Smooth muscle cell (in vitro differentiated cells): ENCODE data around the gene GPC3. TPM values are rescaled to one million over a fixed set of nuclear protein-coding genes. Genes with fewer than 3 reads are reported as not detected.

ENCODE experiments used
- DNase-seq: peaks from one replicate; lab custom pipeline; 2025; ENCODE audit not compliant: unreplicated experiment; lab: John Stamatoyannopoulos, UW
- H2AFZ ChIP-seq: fragments of 200-600 bp; sonication (generic); 2 replicates; pipeline ENCODE4 v1.6.0; 2016; ENCODE audit warnings: antibody characterized with exemption, low read depth, mild to moderate bottlenecking
- H3F3A ChIP-seq: fragments of 200-600 bp; sonication (generic); 2 replicates; pipeline ENCODE4 v1.6.0; 2017; ENCODE audit warnings: antibody characterized with exemption, low read depth
- H3K27ac ChIP-seq: fragments of 200-600 bp; sonication (generic); 2 replicates; pipeline ENCODE4 v1.5.1; 2016; ENCODE audit warnings: low read depth, mild to moderate bottlenecking
- H3K27me3 ChIP-seq: fragments of 200-600 bp; sonication (generic); 2 replicates; pipeline ENCODE4 v1.6.1; 2016; ENCODE audit warnings: low read depth, mild to moderate bottlenecking
- H3K36me3 ChIP-seq: fragments of 200-600 bp; sonication (generic); 2 replicates; pipeline ENCODE4 v1.5.1; 2016; ENCODE audit warnings: low read depth
- H3K4me1 ChIP-seq: fragments of 200-600 bp; sonication (generic); 2 replicates; pipeline ENCODE4 v1.5.1; 2016; ENCODE audit warnings: low read depth
- H3K4me2 ChIP-seq: fragments of 200-600 bp; sonication (generic); 2 replicates; pipeline ENCODE4 v1.6.0; 2016; ENCODE audit warnings: mild to moderate bottlenecking
- H3K4me3 ChIP-seq: fragments of 200-600 bp; sonication (generic); 2 replicates; pipeline ENCODE4 v1.5.1; 2016; ENCODE audit warnings: mild to moderate bottlenecking
- H3K79me2 ChIP-seq: fragments of 200-600 bp; sonication (generic); 2 replicates; pipeline ENCODE4 v1.6.0; 2016; ENCODE audit warnings: low read depth, mild to moderate bottlenecking
- H3K9ac ChIP-seq: fragments of 200-600 bp; sonication (generic); 2 replicates; pipeline ENCODE4 v1.6.0; 2016; ENCODE audit warnings: low read depth
- H3K9me3 ChIP-seq: fragments of 200-600 bp; sonication (generic); replicated peaks from 2 replicates; pipeline ENCODE4 v1.5.1; 2016; ENCODE audit warnings: low read depth
- H4K20me1 ChIP-seq: fragments of 200-600 bp; sonication (generic); 2 replicates; pipeline ENCODE4 v1.6.0; 2016; ENCODE audit warnings: low read depth
- WGBS: methylation state at CpG from one replicate; pipeline ENCODE4 v1.1.7; 2016; ENCODE audit warnings: low lambda C conversion rate; 5-methylcytosine and 5-hydroxymethylcytosine counted together
- polyA plus RNA-seq: library from polyadenylated mRNA; unstranded; fragments of >200 nt; fragmentation: Nextera tagmentation; extraction: Ambion mirVana; gene quantifications from 2 replicates; pipeline ENCODE4 v1.2.1, GENCODE V29; 2016
- total RNA-seq: library from RNA; depleted of rRNA; stranded (reverse); fragments of >200 nt; gene quantifications from 2 replicates; pipeline ENCODE4 v1.2.3, GENCODE V29; 2014
- TF ChIP-seq, protein P1 (sequence below): fragments of 200-600 bp; sonication (generic); IDR thresholded peaks from 2 replicates; pipeline ENCODE4 v1.5.1; 2017; ENCODE audit warnings: borderline replicate concordance, mild to moderate bottlenecking, antibody characterized with exemption; ENCODE audit not compliant: insufficient read depth, poor library complexity, severe bottlenecking

Gene GPC3
- total and polyA plus RNA-seq, 2 experiments from 2014 or later: 120 to 191 TPM

DNA sequence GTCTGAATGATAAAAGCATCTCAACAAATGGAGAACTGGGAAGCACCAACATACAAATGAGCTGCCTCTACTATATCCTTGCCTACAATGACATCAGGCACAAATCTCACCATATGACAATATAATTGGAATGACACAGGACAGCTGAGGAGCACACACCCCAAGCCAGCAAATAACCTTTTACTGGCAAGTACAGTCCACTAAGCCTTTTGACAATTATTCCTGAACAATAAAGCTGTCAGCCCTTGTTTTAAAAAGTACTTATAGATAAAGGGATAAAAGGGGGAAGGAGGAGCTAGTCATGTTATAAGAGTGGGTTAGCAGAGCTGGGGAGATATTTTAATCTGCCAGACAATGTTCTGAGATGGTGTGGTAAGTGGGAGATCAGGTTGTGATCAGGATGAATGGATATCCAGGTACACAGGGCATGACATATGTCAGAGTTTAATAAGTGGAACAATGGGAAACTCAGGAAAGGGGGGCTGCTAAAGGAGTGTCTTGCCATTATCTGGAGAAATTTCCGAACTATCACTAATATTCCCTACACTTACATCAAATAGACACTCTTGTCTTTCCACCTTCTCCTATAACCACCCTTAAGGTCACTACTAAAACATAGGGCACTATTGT lies 127.6 kb downstream of the GPC3 start:
- Histone ChIP-seq H3K9ac (no peak overlapping the region), H3K27ac (no peak overlapping the region), H3K79me2 (no peaks in the 10 kb centered on the region), H3K27me3 (no peaks in the 10 kb centered on the region), H3K4me1 (no peaks in the 10 kb centered on the region), H3K4me2 (no peak overlapping the region), H3K4me3 (no peak overlapping the region), H3K36me3 (no peaks in the 10 kb centered on the region), H2AFZ (no peak overlapping the region), H3K9me3 (no peaks in the 10 kb centered on the region), H4K20me1 (no peaks in the 10 kb centered on the region), H3F3A (no peaks in the 10 kb centered on the region)
- no peak for DNase-seq
- WGBS: 82% methylated on average over 1 of the region's 1 CpG
- TF ChIP-seq, protein P1, sequence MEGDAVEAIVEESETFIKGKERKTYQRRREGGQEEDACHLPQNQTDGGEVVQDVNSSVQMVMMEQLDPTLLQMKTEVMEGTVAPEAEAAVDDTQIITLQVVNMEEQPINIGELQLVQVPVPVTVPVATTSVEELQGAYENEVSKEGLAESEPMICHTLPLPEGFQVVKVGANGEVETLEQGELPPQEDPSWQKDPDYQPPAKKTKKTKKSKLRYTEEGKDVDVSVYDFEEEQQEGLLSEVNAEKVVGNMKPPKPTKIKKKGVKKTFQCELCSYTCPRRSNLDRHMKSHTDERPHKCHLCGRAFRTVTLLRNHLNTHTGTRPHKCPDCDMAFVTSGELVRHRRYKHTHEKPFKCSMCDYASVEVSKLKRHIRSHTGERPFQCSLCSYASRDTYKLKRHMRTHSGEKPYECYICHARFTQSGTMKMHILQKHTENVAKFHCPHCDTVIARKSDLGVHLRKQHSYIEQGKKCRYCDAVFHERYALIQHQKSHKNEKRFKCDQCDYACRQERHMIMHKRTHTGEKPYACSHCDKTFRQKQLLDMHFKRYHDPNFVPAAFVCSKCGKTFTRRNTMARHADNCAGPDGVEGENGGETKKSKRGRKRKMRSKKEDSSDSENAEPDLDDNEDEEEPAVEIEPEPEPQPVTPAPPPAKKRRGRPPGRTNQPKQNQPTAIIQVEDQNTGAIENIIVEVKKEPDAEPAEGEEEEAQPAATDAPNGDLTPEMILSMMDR: no peak

DNA sequence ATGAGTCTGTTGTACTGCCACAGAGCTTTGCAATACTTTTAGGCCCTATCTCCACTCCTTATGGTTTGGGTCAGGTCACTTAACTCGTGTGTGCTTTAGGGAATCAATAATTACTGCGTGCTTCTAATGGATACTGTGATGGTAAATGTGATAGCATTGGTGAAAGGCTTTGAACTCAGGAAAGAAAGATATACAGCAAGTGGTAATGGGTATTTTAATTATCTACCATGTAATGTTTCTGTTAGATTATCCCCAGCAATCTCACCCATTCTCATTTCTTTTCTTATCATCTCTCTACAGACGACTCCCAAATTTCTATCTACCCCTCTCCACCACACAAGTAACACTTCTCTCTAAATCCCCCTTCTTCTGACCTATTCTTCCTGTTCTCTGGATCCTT lies 128.6 kb downstream of the GPC3 start:
- 39% methylated on average over 3 of the region's 3 CpGs for WGBS
- DNase-seq: no peak
- Histone ChIP-seq H3K4me3 (no peak overlapping the region), H3K4me2 (no peak overlapping the region), H3K9ac (no peak overlapping the region), H4K20me1 (no peaks in the 10 kb centered on the region), H2AFZ (no peak overlapping the region), H3K4me1 (no peaks in the 10 kb centered on the region), H3K27ac (no peak overlapping the region), H3F3A (no peaks in the 10 kb centered on the region), H3K36me3 (no peaks in the 10 kb centered on the region), H3K9me3 (no peaks in the 10 kb centered on the region), H3K27me3 (no peaks in the 10 kb centered on the region), H3K79me2 (no peaks in the 10 kb centered on the region)
- TF ChIP-seq, protein P1: no peak

DNA sequence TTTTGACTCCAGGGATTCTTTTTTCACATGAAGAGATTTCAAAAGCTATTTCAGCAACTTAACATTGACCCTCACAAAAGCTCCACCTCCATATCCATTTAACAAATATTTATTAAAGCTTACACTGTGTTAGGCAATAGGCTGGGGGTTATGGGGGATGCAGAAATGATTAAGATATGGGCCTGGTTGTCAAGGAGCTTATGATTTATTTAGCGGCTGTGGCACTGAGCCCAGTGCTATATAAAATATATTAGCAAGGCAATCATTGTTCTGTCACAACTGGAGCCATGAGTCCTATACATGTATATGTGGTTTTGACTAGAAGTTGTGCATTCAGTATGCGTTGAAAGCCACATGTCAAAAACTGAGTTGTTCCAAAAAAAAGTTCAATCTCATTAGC lies 131.1 kb downstream of the GPC3 start:
- Histone ChIP-seq H3K4me3 (no peak overlapping the region), H4K20me1 (no peaks in the 10 kb centered on the region), H3K79me2 (no peaks in the 10 kb centered on the region), H3K27ac (no peak overlapping the region), H3F3A (no peaks in the 10 kb centered on the region), H3K27me3 (no peaks in the 10 kb centered on the region), H3K4me2 (no peak overlapping the region), H3K36me3 (no peaks in the 10 kb centered on the region), H3K9ac (no peak overlapping the region), H3K4me1 (no peaks in the 10 kb centered on the region), H3K9me3 (no peaks in the 10 kb centered on the region), H2AFZ (no peak overlapping the region)
- no peak for DNase-seq
- TF ChIP-seq, protein P1: no peak
- WGBS: 82% methylated on average over 2 of the region's 2 CpGs

DNA sequence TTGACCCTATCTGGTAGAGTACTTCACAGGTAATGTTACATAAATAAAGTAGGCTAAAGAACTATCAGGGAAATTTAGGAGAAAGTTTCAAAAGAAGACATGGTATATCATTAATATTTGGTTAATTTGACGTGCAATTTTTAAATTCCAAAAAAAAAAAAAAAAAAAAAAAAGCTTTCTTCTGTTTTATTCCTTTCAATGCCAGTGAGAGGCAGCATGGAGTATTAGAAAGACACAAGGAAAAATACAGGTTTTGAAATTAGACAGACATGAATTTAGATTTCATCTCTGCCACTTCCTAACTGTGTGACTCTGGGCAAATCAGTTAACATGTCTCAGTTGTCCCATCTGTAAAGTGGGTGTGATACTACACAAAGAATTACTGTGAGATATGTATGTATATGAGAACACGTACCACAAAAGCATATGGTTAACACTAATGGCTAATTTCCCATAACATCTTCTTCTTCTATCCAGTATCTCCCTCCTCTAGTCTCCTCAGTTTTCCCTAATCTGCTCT lies 132.5 kb downstream of the GPC3 start:
- 74% methylated on average over 2 of the region's 2 CpGs for WGBS
- H3K36me3 ChIP-seq: no peaks in the 10 kb centered on the region
- H3K4me2 ChIP-seq: no peak overlapping the region
- H3F3A ChIP-seq: no peaks in the 10 kb centered on the region
- H2AFZ ChIP-seq: no peak overlapping the region
- TF ChIP-seq, protein P1: no peak
- no peaks in the 10 kb centered on the region for H3K79me2 ChIP-seq
- H3K4me1 ChIP-seq: no peaks in the 10 kb centered on the region
- H3K9ac ChIP-seq: no peak overlapping the region
- no peaks in the 10 kb centered on the region for H3K9me3 ChIP-seq
- no peaks in the 10 kb centered on the region for H4K20me1 ChIP-seq
- no peak overlapping the region for H3K4me3 ChIP-seq
- DNase-seq: no peak
- H3K27ac ChIP-seq: no peak overlapping the region
- H3K27me3 ChIP-seq: no peaks in the 10 kb centered on the region
